Hepatocyte (in vitro differentiated cells): ENCODE results near the gene KANK4. TPM values are rescaled to one million over a fixed set of nuclear protein-coding genes. Genes with fewer than 3 reads are reported as not detected.

Experiments used
- DNase-seq: peaks from one replicate; pipeline ENCODE4 v3.0.0-alpha.2; 2016; ENCODE audit warnings: low spot score
- H2AFZ ChIP-seq: fragments of 200-600 bp; sonication (generic); 2 replicates; pipeline ENCODE4 v1.6.0; 2016; ENCODE audit warnings: antibody characterized with exemption, mild to moderate bottlenecking
- H3K27ac ChIP-seq: fragments of 200-600 bp; sonication (generic); 2 replicates; pipeline ENCODE4 v1.5.1; 2016; ENCODE audit warnings: mild to moderate bottlenecking
- H3K27me3 ChIP-seq: fragments of 200-600 bp; sonication (generic); 2 replicates; pipeline ENCODE4 v1.6.1; 2016
- H3K36me3 ChIP-seq: fragments of 200-600 bp; sonication (generic); replicated peaks from 2 replicates; pipeline ENCODE4 v1.5.1; 2016; ENCODE audit warnings: low read depth; ENCODE audit not compliant: insufficient read depth
- H3K4me1 ChIP-seq: fragments of 200-600 bp; sonication (generic); 2 replicates; pipeline ENCODE4 v1.5.1; 2016; ENCODE audit warnings: mild to moderate bottlenecking, moderate library complexity; ENCODE audit not compliant: insufficient read depth
- H3K4me2 ChIP-seq: fragments of 200-600 bp; sonication (generic); 2 replicates; pipeline ENCODE4 v1.6.0; 2016
- H3K4me3 ChIP-seq: fragments of 200-600 bp; sonication (generic); 2 replicates; pipeline ENCODE4 v1.5.1; 2016; ENCODE audit warnings: mild to moderate bottlenecking
- H3K79me2 ChIP-seq: fragments of 200-600 bp; sonication (generic); 2 replicates; pipeline ENCODE4 v1.6.0; 2017; ENCODE audit warnings: mild to moderate bottlenecking
- H3K9me2 ChIP-seq: fragments of 200-600 bp; sonication (generic); replicated peaks from 2 replicates; pipeline ENCODE4 v1.6.0; 2017; ENCODE audit warnings: mild to moderate bottlenecking; ENCODE audit not compliant: insufficient read depth
- H3K9me3 ChIP-seq: fragments of 200-600 bp; sonication (generic); 2 replicates; pipeline ENCODE4 v1.5.1; 2016; ENCODE audit warnings: low read depth, mild to moderate bottlenecking
- H4K20me1 ChIP-seq: fragments of 200-600 bp; sonication (generic); 2 replicates; pipeline ENCODE4 v1.6.0; 2016; ENCODE audit warnings: mild to moderate bottlenecking; ENCODE audit not compliant: insufficient read depth, poor library complexity, severe bottlenecking
- EZH2 ChIP-seq: fragments of 200-600 bp; sonication (generic); IDR thresholded peaks from 2 replicates; pipeline ENCODE4 v1.6.1; 2016; ENCODE audit warnings: antibody characterized with exemption, mild to moderate bottlenecking, borderline replicate concordance
- EZH2phosphoT487 ChIP-seq: fragments of 200-600 bp; sonication (generic); IDR thresholded peaks from one replicate; pipeline ENCODE4 v1.6.1; 2018; ENCODE audit warnings: antibody characterized with exemption, mild to moderate bottlenecking, low read depth, moderate library complexity; ENCODE audit not compliant: unreplicated experiment, severe bottlenecking
- WGBS: methylation state at CpG from one replicate; pipeline ENCODE4 v1.1.6; 2016; ENCODE audit warnings: low lambda C conversion rate; ENCODE audit errors: missing lambda C conversion rate; 5-methylcytosine and 5-hydroxymethylcytosine counted together
- polyA plus RNA-seq: library from polyadenylated mRNA; unstranded; fragments of >200 nt; fragmentation: Nextera tagmentation; extraction: Ambion mirVana; gene quantifications from 2 replicates; pipeline ENCODE4 v1.2.1, GENCODE V29; 2016
- total RNA-seq: library from RNA; depleted of rRNA; stranded (reverse); fragments of >200 nt; gene quantifications from 2 replicates; pipeline ENCODE4 v1.2.3, GENCODE V29; 2014
- TF ChIP-seq, protein P1 (sequence below): fragments of 200-600 bp; sonication (generic); IDR thresholded peaks from 2 replicates; pipeline ENCODE4 v1.5.1; 2016; ENCODE audit warnings: antibody characterized with exemption, mild to moderate bottlenecking; ENCODE audit not compliant: poor library complexity

KANK4 gene
- total and polyA plus RNA-seq, 2 experiments from 2014 or later, result 6.0 to 7.7 TPM

DNA sequence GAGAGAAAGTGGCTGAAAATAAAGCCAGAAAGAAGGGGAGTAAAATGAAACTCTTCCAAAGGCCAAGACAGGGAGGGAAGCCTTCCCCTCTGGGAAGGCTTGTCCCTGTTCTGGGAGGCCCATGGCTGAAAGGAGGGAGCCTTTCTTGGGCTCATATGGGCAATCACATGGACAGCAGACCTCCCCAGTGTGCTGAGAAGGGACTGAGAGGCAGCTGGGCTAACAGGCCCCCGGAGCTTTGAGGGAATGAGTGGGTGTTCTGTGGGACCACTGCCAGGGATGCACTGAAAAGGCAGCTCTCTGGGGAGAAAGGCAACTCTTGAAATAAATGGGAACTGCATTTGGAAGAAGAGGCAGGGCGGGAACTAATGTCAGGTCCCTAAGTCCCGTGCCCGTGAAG lies 39.1 kb downstream of the KANK4 start:
- H2AFZ ChIP-seq, result no peak overlapping the region
- H3K79me2 ChIP-seq, result no peaks in the 10 kb centered on the region
- peaks cover 19% of the 10 kb centered on the region for H3K4me1 ChIP-seq
- H3K4me2 ChIP-seq, result no peak overlapping the region
- whole genome bisulfite sequencing, result 82% methylated on average over 4 of the region's 4 CpGs
- H3K4me3 ChIP-seq, result no peak overlapping the region
- no peaks in the 10 kb centered on the region for H3K36me3 ChIP-seq
- no peaks in the 10 kb centered on the region for H4K20me1 ChIP-seq
- no peaks in the 10 kb centered on the region for H3K9me3 ChIP-seq
- H3K9me2 ChIP-seq, result no peaks in the 10 kb centered on the region
- DNase-seq, result no peak
- no peak overlapping the region for H3K27ac ChIP-seq
- TF ChIP-seq EZH2phosphoT487 (no peak), EZH2 (no peak)
- TF ChIP-seq, protein P1, sequence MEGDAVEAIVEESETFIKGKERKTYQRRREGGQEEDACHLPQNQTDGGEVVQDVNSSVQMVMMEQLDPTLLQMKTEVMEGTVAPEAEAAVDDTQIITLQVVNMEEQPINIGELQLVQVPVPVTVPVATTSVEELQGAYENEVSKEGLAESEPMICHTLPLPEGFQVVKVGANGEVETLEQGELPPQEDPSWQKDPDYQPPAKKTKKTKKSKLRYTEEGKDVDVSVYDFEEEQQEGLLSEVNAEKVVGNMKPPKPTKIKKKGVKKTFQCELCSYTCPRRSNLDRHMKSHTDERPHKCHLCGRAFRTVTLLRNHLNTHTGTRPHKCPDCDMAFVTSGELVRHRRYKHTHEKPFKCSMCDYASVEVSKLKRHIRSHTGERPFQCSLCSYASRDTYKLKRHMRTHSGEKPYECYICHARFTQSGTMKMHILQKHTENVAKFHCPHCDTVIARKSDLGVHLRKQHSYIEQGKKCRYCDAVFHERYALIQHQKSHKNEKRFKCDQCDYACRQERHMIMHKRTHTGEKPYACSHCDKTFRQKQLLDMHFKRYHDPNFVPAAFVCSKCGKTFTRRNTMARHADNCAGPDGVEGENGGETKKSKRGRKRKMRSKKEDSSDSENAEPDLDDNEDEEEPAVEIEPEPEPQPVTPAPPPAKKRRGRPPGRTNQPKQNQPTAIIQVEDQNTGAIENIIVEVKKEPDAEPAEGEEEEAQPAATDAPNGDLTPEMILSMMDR, result no peak
- no peaks in the 10 kb centered on the region for H3K27me3 ChIP-seq

DNA sequence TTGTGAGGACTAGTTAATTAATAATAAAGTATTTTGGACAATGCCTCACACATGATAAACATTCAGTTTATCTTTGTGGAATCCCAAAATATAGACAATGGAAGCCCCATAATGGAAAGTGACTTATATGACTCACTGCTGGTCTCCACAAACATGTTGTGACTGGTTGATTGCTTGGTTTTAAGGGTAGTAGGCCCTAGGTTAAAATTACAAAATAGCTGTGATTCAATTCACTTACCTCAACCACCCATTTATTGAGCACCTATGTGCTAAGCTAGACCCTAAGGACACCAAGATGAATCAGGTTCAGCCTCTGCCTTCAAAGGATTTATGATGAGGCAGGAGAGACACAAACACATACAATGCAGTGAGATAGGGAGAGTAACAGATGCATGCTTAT lies 42.4 kb downstream of the KANK4 start:
- peaks cover 18% of the 10 kb centered on the region for H3K4me1 ChIP-seq
- DNase-seq, result no peak
- no peaks in the 10 kb centered on the region for H3K79me2 ChIP-seq
- no peak overlapping the region for H3K4me3 ChIP-seq
- H3K27ac ChIP-seq, result no peak overlapping the region
- H3K36me3 ChIP-seq, result no peaks in the 10 kb centered on the region
- no peak overlapping the region for H2AFZ ChIP-seq
- no peaks in the 10 kb centered on the region for H3K27me3 ChIP-seq
- no peak for TF ChIP-seq EZH2phosphoT487
- H3K4me2 ChIP-seq, result no peak overlapping the region
- H3K9me3 ChIP-seq, result no peaks in the 10 kb centered on the region
- no peaks in the 10 kb centered on the region for H3K9me2 ChIP-seq
- no peaks in the 10 kb centered on the region for H4K20me1 ChIP-seq

DNA sequence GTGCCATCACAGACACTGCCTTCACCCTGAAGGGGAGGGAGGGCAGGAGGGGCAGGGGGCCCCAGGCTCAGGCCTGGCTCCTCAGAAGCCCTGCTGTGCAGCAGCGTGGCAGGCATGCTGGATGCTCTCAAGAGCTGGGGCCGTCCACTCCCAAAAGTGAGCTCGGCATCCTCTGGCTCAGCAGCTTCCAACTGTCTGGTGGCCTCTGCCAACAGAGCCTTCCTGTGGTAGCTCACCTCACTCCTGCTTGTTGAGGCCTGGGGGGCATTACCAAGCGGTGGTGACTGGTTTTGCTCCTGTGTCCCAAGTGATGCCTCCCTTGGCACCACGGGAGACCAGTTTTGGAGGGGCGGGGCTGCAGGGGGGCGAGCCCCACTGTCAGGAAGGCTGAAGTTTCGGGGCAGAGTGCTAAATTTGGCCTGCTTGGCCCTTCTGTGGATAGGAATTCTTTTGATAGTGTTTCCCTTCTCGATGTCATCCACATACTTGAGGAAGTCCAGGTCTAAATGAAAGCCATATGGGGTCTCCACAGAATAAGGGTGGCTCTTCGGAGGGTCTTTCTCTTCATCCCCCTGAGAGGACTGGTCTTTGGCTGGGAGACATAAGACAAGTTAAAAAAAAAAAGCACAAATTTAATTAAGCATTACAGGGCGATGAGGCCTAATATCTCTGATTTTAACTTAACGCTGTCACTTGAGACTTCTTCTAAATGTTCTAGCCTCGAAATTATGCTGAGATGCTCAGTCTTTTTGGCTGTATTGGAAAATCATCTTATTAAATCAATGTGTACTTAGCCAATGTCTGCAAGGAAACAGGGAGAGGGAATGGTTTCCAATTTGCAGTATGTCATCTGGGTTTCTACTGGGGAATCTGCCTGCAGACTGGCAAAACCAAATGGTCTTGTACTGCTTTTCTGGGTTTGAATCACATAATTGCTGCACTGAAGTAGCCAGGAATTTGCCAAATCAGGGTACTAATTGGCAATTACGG lies 44.4 kb downstream of the KANK4 start:
- Histone ChIP-seq H3K36me3 (no peaks in the 10 kb centered on the region), H3K4me1 (peaks cover 24% of the 10 kb centered on the region), H3K4me2 (no peak overlapping the region), H3K79me2 (no peaks in the 10 kb centered on the region), H3K9me2 (no peaks in the 10 kb centered on the region), H4K20me1 (no peaks in the 10 kb centered on the region), H3K27ac (peak overlapping the region; percentile 31), H2AFZ (no peak overlapping the region), H3K9me3 (no peaks in the 10 kb centered on the region), H3K4me3 (no peak overlapping the region), H3K27me3 (no peaks in the 10 kb centered on the region)
- TF ChIP-seq, protein P1, result no peak
- TF ChIP-seq EZH2 (no peak), EZH2phosphoT487 (no peak)
- WGBS, result 77% methylated on average over 14 of the region's 14 CpGs
- no peak for DNase-seq

DNA sequence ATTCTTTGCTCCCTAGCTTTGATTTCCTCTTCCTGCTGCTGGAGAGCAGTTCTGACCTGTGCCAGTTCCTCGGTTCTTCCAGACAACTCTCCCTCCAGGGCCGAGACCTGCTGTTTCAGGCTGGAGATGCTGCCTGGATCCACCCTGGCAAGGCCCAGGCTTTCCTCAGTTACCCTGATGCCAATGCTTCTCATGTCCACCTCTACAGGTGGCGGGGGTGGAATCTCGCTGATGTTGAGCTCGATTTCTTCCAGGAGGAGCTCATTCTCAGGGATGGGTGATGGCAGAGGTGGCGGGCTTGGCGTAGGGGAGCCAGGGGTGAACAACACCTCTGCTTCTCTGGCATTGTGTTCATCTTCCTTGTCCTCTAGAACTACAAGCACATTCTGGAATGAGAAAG lies 45.3 kb downstream of the KANK4 start:
- Histone ChIP-seq H3K79me2 (no peaks in the 10 kb centered on the region), H4K20me1 (no peaks in the 10 kb centered on the region), H3K36me3 (no peaks in the 10 kb centered on the region), H3K9me2 (no peaks in the 10 kb centered on the region), H3K4me1 (peaks cover 19% of the 10 kb centered on the region), H3K9me3 (no peaks in the 10 kb centered on the region), H3K27me3 (no peaks in the 10 kb centered on the region), H3K4me3 (no peak overlapping the region), H2AFZ (no peak overlapping the region), H3K27ac (no peak overlapping the region), H3K4me2 (no peak overlapping the region)
- DNase-seq, result no peak
- TF ChIP-seq, protein P1, result no peak
- WGBS, result 97% methylated on average over 7 of the region's 7 CpGs
